ENCODE data around the gene MEIOB.

Gene MEIOB

DNA sequence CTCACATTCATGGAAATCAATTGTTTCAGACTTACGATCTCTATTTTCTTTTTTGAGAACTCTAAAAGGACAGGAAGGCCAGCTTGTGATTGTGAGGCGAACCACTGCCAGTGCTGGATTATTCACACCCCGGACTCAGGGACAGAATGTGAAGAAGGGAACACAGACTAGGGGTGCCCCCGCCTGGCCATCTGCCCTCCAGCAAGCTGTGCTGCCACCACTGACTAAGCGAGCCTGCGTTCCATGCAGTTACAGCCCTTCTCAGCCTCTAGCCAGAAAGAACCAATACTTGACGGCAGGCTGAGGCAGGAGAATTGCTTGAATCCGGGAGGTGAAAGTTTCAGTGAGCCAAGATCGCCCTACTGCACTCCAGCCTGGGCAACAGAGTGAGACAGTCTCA lies 48.1 kb downstream of the MEIOB start (continued):
- no peak for TF ChIP-seq HOXA7 (CRISPR knock-in tag; IDR thresholded peaks at IDR 0.05; ENCODE audit: borderline replicate concordance)

DNA sequence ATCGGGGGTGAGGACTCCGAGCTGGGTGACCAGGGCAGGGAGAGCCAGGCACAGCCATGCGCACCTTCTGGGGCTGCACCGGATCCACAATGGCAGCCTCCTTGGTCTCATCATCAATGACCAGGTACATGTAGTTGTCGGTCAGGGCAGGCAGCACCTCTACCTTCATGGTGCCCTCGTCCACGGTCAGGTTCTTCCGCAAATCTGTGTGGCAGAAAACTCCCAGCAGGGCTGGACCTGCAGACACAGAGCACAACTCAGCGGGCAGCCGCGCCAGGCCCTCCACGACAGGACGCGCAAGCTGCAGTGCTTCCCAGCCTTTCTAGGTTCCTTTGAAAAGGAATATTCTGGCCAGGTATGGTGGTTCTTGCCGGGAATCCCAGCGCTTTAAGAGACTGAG lies 49.2 kb downstream of the MEIOB start:
- Histone ChIP-seq H3K36me3 (ENCODE audit: control insufficient read depth in 2 of 2, insufficient read depth in 1 of 2, low read length in 2 of 2) (peaks cover 0 to 43% of the 10 kb centered on the region in 2 experiments; a peak in 2 of 3 replicates), H3K27ac (ENCODE audit: extremely low read depth, low read depth, low read length) (no peak overlapping the region), H3K4me1 (ENCODE audit: control insufficient read depth, insufficient read depth, low read length) (no peaks in the 10 kb centered on the region), H3K4me3 (ENCODE audit: low read depth, low read length) (no peak overlapping the region), H3K9me3 (ENCODE audit: control insufficient read depth, insufficient read depth, low read depth, low read length) (no peaks in the 10 kb centered on the region)
- ChIA-PET POLR2A (no interaction called here), CTCF (no interaction called here)
- no peak for TF ChIP-seq ZNF335 (tag by site-specific recombination; conservative IDR thresholded peaks at IDR 0.05)
- TF ChIP-seq ZBTB48 (tag by site-specific recombination; IDR thresholded peaks at IDR 0.05) = no peak
- no peak for TF ChIP-seq ZNF626 (tag by site-specific recombination; IDR thresholded peaks at IDR 0.05)
- TF ChIP-seq ZNF510 (tag by site-specific recombination; IDR thresholded peaks at IDR 0.05; ENCODE audit: insufficient replicate concordance) = no peak
- no peak for TF ChIP-seq ZNF140 (tag by site-specific recombination; IDR thresholded peaks at IDR 0.05)
- no peak for TF ChIP-seq ZNF501 (tag by site-specific recombination; IDR thresholded peaks at IDR 0.05)
- TF ChIP-seq ZNF239 (tag by site-specific recombination; IDR thresholded peaks at IDR 0.05) = no peak
- no peak for TF ChIP-seq SETDB1 (IDR thresholded peaks at IDR 0.05; ENCODE audit: insufficient read length, low read length)
- no peak for TF ChIP-seq ZFP69B (tag by site-specific recombination; IDR thresholded peaks at IDR 0.05)
- TF ChIP-seq, protein P1, sequence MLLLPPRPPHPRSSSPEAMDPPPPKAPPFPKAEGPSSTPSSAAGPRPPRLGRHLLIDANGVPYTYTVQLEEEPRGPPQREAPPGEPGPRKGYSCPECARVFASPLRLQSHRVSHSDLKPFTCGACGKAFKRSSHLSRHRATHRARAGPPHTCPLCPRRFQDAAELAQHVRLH (tag by site-specific recombination; IDR thresholded peaks at IDR 0.05) = no peak
- no peak for TF ChIP-seq ZNF544 (tag by site-specific recombination; IDR thresholded peaks at IDR 0.05)
- no peak for TF ChIP-seq ZNF629 (tag by site-specific recombination; IDR thresholded peaks at IDR 0.05)
- no peak for TF ChIP-seq ZNF211 (tag by site-specific recombination; IDR thresholded peaks at IDR 0.05; ENCODE audit: low read depth)
- no peak for TF ChIP-seq ZBTB21 (tag by site-specific recombination; IDR thresholded peaks at IDR 0.05)
- TF ChIP-seq ZBTB17 (tag by site-specific recombination; IDR thresholded peaks at IDR 0.05) = no peak
- no peak for TF ChIP-seq BCL11A (tag by site-specific recombination; IDR thresholded peaks at IDR 0.05; ENCODE audit: low read depth)
- no peak for TF ChIP-seq ZNF664 (tag by site-specific recombination; IDR thresholded peaks at IDR 0.05)
- TF ChIP-seq ZNF416 (tag by site-specific recombination; IDR thresholded peaks at IDR 0.05) = no peak
- TF ChIP-seq ZNF521 (tag by site-specific recombination; IDR thresholded peaks at IDR 0.05) = no peak
- TF ChIP-seq, protein P2, sequence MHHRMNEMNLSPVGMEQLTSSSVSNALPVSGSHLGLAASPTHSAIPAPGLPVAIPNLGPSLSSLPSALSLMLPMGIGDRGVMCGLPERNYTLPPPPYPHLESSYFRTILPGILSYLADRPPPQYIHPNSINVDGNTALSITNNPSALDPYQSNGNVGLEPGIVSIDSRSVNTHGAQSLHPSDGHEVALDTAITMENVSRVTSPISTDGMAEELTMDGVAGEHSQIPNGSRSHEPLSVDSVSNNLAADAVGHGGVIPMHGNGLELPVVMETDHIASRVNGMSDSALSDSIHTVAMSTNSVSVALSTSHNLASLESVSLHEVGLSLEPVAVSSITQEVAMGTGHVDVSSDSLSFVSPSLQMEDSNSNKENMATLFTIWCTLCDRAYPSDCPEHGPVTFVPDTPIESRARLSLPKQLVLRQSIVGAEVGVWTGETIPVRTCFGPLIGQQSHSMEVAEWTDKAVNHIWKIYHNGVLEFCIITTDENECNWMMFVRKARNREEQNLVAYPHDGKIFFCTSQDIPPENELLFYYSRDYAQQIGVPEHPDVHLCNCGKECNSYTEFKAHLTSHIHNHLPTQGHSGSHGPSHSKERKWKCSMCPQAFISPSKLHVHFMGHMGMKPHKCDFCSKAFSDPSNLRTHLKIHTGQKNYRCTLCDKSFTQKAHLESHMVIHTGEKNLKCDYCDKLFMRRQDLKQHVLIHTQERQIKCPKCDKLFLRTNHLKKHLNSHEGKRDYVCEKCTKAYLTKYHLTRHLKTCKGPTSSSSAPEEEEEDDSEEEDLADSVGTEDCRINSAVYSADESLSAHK (tag by site-specific recombination; IDR thresholded peaks at IDR 0.05) = no peak

DNA sequence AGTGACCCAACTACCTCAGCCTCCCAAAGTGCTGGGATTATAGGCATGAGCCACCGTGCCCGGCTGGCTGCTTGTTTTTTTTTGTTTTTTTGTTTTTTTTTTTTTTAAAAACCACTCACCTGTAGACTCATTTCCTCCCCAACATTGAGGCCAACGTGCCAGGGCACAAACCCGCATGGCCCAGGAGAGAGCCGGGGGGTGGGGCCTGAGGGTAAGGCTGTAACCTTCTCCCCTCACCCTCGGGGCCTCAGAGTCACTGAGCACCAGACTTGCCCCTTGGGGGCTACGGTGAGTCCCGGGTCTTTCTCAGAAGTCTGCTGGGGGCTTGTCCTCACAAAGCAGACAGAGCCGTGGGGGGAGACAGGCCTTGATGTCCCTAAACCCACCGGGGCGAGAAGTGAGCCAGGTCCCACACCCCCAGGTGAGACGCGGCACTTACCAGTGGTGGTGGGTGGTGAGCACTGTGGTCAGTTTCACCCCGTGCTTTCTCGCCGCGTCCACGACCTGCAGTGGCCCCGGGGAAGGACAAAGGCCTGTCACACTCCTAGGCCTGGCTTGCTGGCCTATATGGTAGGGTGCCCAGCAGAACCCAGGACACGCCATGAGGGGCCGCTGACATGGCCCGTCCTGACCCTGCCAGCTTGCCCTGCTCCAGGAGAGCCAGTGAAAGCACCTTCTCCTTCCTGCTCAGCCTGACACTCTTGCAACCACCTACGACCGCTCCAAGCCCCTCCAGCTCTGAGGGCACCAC lies 49.9 kb downstream of the MEIOB start:
- H3K27ac ChIP-seq (ENCODE audit: extremely low read depth, low read depth, low read length) = no peak overlapping the region
- ChIA-PET POLR2A (no interaction called here), CTCF (no interaction called here)

More for the DNA sequence above, 49.9 kb downstream of the MEIOB start:
- TF ChIP-seq, protein P3, sequence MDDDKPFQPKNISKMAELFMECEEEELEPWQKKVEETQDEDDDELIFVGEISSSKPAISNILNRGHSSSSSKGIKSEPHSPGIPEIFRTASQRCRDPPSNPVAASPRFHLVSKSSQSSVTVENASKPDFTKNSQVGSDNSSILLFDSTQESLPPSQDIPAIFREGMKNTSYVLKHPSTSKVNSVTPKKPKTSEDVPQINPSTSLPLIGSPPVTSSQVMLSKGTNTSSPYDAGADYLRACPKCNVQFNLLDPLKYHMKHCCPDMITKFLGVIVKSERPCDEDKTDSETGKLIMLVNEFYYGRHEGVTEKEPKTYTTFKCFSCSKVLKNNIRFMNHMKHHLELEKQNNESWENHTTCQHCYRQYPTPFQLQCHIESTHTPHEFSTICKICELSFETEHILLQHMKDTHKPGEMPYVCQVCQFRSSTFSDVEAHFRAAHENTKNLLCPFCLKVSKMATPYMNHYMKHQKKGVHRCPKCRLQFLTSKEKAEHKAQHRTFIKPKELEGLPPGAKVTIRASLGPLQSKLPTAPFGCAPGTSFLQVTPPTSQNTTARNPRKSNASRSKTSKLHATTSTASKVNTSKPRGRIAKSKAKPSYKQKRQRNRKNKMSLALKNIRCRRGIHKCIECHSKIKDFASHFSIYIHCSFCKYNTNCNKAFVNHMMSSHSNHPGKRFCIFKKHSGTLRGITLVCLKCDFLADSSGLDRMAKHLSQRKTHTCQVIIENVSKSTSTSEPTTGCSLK (tag by site-specific recombination; IDR thresholded peaks at IDR 0.05) = no peak
- no peak overlapping the region for H3K4me3 ChIP-seq (ENCODE audit: low read depth, low read length)
- H3K9me3 ChIP-seq (ENCODE audit: control insufficient read depth, insufficient read depth, low read depth, low read length) = no peaks in the 10 kb centered on the region
- no peaks in the 10 kb centered on the region for H3K4me1 ChIP-seq (ENCODE audit: control insufficient read depth, insufficient read depth, low read length)
- peaks cover 0 to 51% of the 10 kb centered on the region in 2 experiments; a peak in 2 of 3 replicates for H3K36me3 ChIP-seq (ENCODE audit: control insufficient read depth in 2 of 2, insufficient read depth in 1 of 2, low read length in 2 of 2)
